Stimulated activated CD8-positive, alpha-beta memory T cell treated with anti-CD3 and anti-CD28 coated beads, Interleukin-7, amount 100 ng/mL, for 1 hour (primary cell): ENCODE data around the gene DIRAS1.
"Not testable (repeated sequence)": the region's sequence is repeated elsewhere in the genome, so short reads cannot be mapped to it uniquely, and the experiment has no call there.

Experiments used
- DNase-seq, 2 donors: peaks; one replicate each; pipeline ENCODE4 v3.0.0-alpha.2; 2020; ENCODE audit warnings: low read depth in 2 of 2

Gene DIRAS1

GRCh38 chr19:2676823-2677222, 44.3 kb downstream of the DIRAS1 start:
- DNase-seq, result no peak

- DNase-seq, result no peak
These were observed 45.3 kb downstream of the DIRAS1 start for GRCh38 chr19:2675892-2676291.

GRCh38 chr19:2670217-2670616, 51.0 kb downstream of the DIRAS1 start:
- no peak for DNase-seq

GRCh38 chr19:2668175-2668763, 52.9 kb downstream of the DIRAS1 start:
- DNase-seq, result no peak

GRCh38 chr19:2667349-2667748, 53.8 kb downstream of the DIRAS1 start:
- DNase-seq, result not testable (repeated sequence)

GRCh38 chr19:2666344-2666994, 54.7 kb downstream of the DIRAS1 start:
- DNase-seq, result no peak

- DNase-seq, result no peak
These were observed 56.1 kb downstream of the DIRAS1 start for GRCh38 chr19:2665103-2665502.
